ENCODE measurements around the gene TFDP2. TPM values are rescaled to one million over a fixed set of nuclear protein-coding genes. Genes with fewer than 3 reads are reported as not detected.

TFDP2 gene
- total and polyA plus RNA-seq, 2 of the 8 experiments (the other 6 are each of a cell fraction or from before 2014, with no cell fraction given), result 41.1 to 119 TPM

GRCh38 chr3:142053835-142054234 is 95.5 kb downstream of the TFDP2 start:
- H4K8ac ChIP-seq (ENCODE audit: extremely low read depth, insufficient read depth, low read length), result no peak overlapping the region
- no peak overlapping the region for H3K14ac ChIP-seq (ENCODE audit: insufficient read length)
- no peak for DNase-seq (ENCODE audit: low read depth in 1 of 2, low spot score in 2 of 2)
- no peaks in the 10 kb centered on the region for H3K27me3 ChIP-seq (replicated peaks in 1 of 4; ENCODE audit: control insufficient read depth in 3 of 4, extremely low read depth in 1 of 4, insufficient read depth in 3 of 4, low read length in 3 of 4)
- H3K9ac ChIP-seq (replicated peaks in 1 of 4; ENCODE audit: extremely low read depth in 1 of 4, low read depth in 3 of 4, low read length in 3 of 4), result no peak overlapping the region
- H3K56ac ChIP-seq (replicated peaks; ENCODE audit: insufficient read length, low read depth, low read length), result no peak overlapping the region
- no peak overlapping the region for H3K23ac ChIP-seq (ENCODE audit: insufficient read length)
- H4K5ac ChIP-seq (ENCODE audit: insufficient read length, low read depth, low read length), result no peak overlapping the region
- H3K79me1 ChIP-seq (ENCODE audit: low read depth, low read length), result no peaks in the 10 kb centered on the region
- no peak overlapping the region for H2BK5ac ChIP-seq (ENCODE audit: low read depth, low read length)
- no peak overlapping the region for H3K4me2 ChIP-seq (ENCODE audit: insufficient read depth in 1 of 2, low read depth in 2 of 2, low read length in 2 of 2)
- no peak for FAIRE-seq
- H2AFZ ChIP-seq (ENCODE audit: low read length), result no peak overlapping the region
- no peak overlapping the region for H2BK120ac ChIP-seq (replicated peaks; ENCODE audit: low read depth, low read length)
- no peaks in the 10 kb centered on the region for H3K9me3 ChIP-seq (ENCODE audit: insufficient read depth in 2 of 2, low read depth in 1 of 2, low read length in 1 of 2)
- ChIA-PET POLR2A (ENCODE audit: partially characterized antibody) (no interaction called here), CTCF (ENCODE audit: partially characterized antibody) (interaction anchor here (1.1 kb wide), 1 partner anchor 9 kb away, joined by 4 read pairs; no protein-coding TSS in a partner anchor)
- H2BK20ac ChIP-seq (ENCODE audit: low read length), result no peak overlapping the region
- no peaks in the 10 kb centered on the region for H4K20me1 ChIP-seq (replicated peaks in 1 of 2; ENCODE audit: control insufficient read depth in 1 of 2, insufficient read depth in 2 of 2, low read length in 2 of 2)
- no peak overlapping the region for H3K18ac ChIP-seq (ENCODE audit: extremely low read depth, low read length)
- H3K23me2 ChIP-seq (ENCODE audit: low read depth, low read length), result no peaks in the 10 kb centered on the region
- no peak overlapping the region for H2BK12ac ChIP-seq (ENCODE audit: low read depth, low read length)
- no peaks in the 10 kb centered on the region for H3K79me2 ChIP-seq (ENCODE audit: control insufficient read depth in 1 of 2, insufficient read depth in 2 of 2, low read length in 2 of 2)
- no peak overlapping the region for H2AK5ac ChIP-seq (ENCODE audit: low read depth, low read length)
- H3K4me3 ChIP-seq (ENCODE audit: extremely low read depth in 1 of 4, insufficient read depth in 2 of 4, low read depth in 3 of 4, low read length in 4 of 4), result no peak overlapping the region
- no peaks in the 10 kb centered on the region for H3K36me3 ChIP-seq (ENCODE audit: control insufficient read depth in 2 of 4, insufficient read depth in 4 of 4, low read length in 3 of 4)
- H3K27ac ChIP-seq (ENCODE audit: low read depth, low read length), result no peak overlapping the region
- H3K4ac ChIP-seq (replicated peaks; ENCODE audit: insufficient read length, low read depth, low read length), result no peak overlapping the region
- peaks cover 0 to 2% (median 0%) of the 10 kb centered on the region in 4 experiments; a peak in 1 of 7 replicates for H3K4me1 ChIP-seq (replicated peaks in 1 of 4; ENCODE audit: control insufficient read depth in 3 of 4, insufficient read depth in 4 of 4, low read length in 3 of 4)
- TF ChIP-seq JUND (IDR thresholded peaks at IDR 0.05; ENCODE audit: low read length) (no peak), KDM1A (IDR thresholded peaks at IDR 0.05; ENCODE audit: borderline replicate concordance, low read length) (no peak), TBP (IDR thresholded peaks at IDR 0.05; ENCODE audit: low read depth, low read length) (no peak), BCL11A (IDR thresholded peaks at IDR 0.05; ENCODE audit: low read depth in 2 of 2, low read length in 2 of 2) (no peak), SUZ12 (IDR thresholded peaks at IDR 0.05; ENCODE audit: low read length) (no peak), SAP30 (IDR thresholded peaks at IDR 0.05; ENCODE audit: insufficient read depth, insufficient replicate concordance, low read length) (no peak), SIX5 (IDR thresholded peaks at IDR 0.05; ENCODE audit: low read depth, low read length) (no peak), SIRT6 (IDR thresholded peaks at IDR 0.05; ENCODE audit: low read length) (no peak)
- TF ChIP-seq, protein P1, sequence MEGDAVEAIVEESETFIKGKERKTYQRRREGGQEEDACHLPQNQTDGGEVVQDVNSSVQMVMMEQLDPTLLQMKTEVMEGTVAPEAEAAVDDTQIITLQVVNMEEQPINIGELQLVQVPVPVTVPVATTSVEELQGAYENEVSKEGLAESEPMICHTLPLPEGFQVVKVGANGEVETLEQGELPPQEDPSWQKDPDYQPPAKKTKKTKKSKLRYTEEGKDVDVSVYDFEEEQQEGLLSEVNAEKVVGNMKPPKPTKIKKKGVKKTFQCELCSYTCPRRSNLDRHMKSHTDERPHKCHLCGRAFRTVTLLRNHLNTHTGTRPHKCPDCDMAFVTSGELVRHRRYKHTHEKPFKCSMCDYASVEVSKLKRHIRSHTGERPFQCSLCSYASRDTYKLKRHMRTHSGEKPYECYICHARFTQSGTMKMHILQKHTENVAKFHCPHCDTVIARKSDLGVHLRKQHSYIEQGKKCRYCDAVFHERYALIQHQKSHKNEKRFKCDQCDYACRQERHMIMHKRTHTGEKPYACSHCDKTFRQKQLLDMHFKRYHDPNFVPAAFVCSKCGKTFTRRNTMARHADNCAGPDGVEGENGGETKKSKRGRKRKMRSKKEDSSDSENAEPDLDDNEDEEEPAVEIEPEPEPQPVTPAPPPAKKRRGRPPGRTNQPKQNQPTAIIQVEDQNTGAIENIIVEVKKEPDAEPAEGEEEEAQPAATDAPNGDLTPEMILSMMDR (IDR thresholded peaks at IDR 0.05; ENCODE audit: control extremely low read depth in 1 of 3, insufficient read depth in 1 of 3, low read depth in 1 of 3, low read length in 3 of 3), result no peak
- no peak overlapping the region for H2BK15ac ChIP-seq (ENCODE audit: low read length)
- 90% methylated on average over 1 of the region's 1 CpG; no CpG with 5 or more reads in 1 of the 2 experiments for WGBS, 2 experiments (ENCODE audit: extremely low coverage in 1 of 2, insufficient coverage in 1 of 2, insufficient read length in 1 of 2, insufficient replicate concordance in 2 of 2, low coverage in 1 of 2, low lambda C conversion rate in 2 of 2, missing lambda C conversion rate in 1 of 2)
- no peak overlapping the region for H4K91ac ChIP-seq (replicated peaks; ENCODE audit: insufficient read length, low read length)

All from H1 (cell line).